Amygdala (tissue), 56 donors: Measurements from ENCODE around the gene DDC.
"Not testable (repeated sequence)": the region's sequence is repeated elsewhere in the genome, so short reads cannot be mapped to it uniquely, and the experiment has no call there.

Experiments
- DNase-seq, 56 donors: peaks; one replicate each; lab custom pipeline; 2025; lab: John Stamatoyannopoulos, UW

Gene DDC

DNA sequence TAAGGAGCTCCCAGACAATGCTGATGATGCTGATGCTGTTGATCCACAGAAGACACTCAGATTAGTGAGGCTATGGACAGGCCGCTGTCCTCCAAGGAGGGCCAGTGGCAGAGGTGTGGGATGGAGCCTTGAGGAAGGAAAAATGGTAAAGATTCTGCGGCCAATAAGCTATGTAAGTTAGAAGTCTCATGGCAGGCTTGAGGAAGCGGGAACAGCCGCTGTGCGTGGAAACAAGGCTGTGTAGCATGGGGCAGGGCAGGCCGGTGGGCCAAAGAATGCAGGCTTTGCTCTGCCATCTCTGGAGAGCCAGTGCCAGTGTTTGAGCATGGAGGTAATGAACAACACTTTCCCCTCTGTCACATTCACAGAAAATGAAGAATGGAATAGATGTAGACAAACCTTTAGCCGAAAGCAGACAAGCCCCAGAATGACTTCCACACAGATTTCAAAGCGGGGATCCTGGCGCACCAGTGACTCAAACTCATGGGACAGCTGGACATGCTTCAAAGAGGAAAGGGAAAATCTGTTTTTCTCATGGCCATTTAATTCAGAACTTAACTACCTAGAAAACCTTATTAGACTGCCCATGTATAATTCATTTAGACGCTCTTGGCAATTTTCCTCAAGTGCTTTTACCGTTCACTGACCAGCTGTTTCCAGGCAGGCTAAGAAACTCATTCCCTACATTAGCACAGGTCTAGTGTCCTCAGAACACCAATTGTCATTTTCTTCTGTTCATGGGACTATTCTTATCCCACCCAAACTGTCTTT is 98.2 kb downstream of the DDC start:
- DNase-seq, result no peak

DNA sequence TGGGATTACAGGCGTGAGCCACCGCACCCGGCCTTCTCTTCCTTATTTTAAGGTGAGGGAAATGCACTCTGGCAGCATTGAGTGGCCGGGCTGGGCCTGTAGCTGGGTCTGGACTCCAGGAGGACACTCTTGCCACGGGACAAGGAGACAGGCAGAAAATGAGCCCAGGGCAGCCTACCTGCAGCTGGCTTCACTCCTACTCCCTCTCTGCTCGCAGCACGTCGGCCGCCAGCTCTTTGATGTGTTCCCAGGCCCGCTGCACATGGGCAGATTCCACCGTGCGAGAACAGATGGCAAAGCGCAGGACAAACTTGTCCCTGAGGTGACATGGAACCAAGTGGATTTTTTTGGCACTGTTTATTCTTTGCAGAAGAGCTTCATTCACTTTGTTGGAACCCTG is 102.2 kb downstream of the DDC start:
- no peak for DNase-seq

DNA sequence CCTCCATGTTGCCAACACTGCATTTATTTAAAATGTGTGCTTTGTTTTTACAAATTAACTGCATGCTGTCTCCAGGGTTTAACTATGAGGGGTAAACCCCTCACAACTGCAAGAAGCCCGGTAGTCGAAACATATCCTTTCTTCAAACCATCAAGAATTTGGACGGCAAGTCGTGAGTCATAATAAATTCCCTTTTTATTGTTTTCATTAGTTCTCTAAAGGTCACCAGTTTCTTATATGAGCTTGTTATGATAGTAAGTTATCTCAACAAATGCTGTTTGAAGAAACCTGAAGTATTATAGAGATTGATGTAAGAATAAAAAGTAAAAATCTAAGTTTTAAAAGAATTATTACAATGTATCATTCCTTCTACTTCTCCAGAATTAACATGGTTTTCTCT is 102.8 kb downstream of the DDC start:
- no peak for DNase-seq

DNA sequence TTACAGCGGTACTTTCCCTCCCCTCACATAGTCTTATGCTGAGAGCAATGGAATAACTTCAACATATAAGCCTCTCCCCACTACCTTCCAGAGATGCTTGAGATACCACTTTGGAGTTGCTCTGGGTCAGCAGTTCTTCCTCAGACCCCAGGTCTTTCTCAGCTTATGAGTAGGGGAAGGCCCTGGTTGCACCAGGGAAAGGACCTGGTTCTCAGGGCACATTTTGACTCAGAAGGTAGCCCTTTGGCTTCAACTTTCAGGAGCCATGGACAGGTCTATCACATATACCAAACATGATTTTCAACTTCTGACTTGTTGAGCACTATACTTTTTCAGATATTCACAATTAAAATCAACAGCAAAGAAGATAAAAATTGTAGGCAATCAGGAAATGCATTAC is 103.5 kb downstream of the DDC start:
- DNase-seq, result no peak

DNA sequence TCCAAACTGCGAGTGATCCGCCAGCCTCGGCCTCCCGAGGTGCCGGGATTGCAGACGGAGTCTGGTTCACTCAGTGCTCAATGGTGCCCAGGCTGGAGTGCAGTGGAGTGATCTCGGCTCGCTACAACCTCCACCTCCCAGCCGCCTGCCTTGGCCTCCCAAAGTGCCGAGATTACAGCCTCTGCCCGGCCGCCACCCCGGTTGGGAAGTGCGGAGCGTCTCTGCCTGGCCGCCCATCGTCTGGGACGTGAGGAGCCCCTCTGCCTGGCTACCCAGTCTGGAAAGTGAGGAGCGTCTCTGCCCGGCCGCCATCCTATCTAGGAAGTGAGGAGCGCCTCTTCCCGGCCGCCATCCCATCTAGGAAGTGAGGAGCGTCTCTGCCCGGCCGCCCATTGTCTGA is 106.0 kb downstream of the DDC start:
- not testable (repeated sequence) for DNase-seq

DNA sequence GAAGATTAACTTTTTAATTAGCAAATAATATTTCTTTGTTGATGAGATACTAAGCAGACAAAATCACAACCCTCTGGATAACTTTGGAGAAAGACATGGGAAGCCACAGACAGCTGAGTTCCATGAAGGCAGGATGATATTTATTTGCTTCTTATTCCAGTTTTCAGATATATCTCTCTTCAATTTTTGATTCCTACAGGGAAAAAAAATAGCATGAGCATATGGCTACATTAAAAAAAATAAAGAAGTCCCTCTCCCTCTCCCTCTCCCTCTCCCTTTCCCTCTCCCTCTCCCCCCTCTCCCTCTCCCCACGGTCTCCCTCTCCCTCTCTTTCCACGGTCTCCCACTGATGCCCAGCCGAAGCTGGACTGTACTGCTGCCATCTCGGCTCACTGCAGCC is 106.6 kb downstream of the DDC start:
- not testable (repeated sequence) for DNase-seq

DNA sequence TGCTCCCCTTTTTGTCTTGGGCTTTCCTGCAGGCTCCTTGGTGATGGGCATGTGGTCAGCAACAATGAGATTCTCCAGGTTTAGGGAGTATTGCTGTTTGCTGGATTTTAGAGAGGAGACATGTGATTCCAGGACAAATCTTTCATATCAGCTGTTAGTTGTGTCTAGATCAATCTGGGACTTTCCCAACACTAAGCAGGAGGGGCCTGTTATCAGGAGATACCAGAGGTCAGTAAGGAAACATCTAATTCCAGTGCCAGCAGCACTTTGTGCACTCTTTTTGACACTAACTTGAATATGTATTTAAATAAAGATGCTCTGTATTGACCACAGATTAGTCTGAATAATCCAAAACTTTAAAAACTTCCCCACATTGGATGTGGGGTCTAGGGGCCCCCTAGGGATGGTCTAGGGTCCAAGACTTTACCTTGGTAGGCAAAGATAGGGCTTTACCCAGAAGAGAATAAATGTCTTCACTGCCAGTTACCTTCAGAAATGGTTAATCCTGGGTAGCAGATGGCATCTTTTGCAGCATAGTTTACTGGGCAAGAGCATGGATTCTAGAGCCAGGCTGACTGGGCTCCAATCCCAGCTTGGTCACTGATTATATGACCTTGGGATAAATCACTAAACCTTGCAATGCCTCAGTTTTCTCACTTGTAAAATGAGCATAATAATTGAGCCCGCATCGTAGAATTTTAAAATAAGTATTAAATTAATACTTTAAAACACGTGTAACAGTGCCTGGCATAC is 108.7 kb downstream of the DDC start:
- no peak for DNase-seq

DNA sequence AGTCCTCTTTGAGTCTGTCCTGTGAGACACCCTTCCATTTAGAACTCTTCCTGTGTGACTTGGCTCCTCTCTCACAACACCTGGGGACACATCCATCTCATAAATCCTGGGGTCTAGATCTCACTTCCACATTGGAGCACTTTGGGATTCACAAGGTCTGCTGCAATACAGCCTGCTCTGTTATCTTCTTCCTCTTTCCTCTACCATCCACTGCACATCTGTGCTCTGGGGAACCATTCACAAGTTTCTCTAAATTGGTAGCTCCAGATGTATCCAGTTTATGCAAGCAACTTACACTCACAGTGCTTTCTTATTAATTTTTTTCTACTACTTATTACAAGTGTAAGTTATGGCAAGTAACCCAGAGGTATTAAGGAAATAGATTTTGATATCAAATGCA is 109.5 kb downstream of the DDC start:
- DNase-seq, result no peak

DNA sequence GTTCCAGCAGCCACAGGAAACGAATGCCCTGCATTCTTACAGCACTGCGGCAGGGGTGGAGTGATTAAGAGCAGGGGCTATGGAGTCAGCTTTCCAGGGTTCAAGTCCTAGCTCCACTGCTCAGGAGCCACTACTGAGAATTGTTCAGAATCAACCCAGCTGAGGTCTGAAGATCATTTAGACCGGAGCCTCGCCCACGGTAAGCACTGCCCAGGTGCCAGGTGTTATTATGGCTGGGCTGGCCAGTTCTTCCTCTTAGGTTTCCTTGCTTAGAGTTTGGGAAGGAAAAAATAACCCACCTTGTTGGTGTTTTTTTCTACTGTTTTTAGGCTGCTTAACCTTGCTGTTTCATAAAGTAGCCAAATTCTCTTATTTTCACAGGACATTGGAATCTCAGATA is 110.2 kb downstream of the DDC start:
- no peak for DNase-seq

DNA sequence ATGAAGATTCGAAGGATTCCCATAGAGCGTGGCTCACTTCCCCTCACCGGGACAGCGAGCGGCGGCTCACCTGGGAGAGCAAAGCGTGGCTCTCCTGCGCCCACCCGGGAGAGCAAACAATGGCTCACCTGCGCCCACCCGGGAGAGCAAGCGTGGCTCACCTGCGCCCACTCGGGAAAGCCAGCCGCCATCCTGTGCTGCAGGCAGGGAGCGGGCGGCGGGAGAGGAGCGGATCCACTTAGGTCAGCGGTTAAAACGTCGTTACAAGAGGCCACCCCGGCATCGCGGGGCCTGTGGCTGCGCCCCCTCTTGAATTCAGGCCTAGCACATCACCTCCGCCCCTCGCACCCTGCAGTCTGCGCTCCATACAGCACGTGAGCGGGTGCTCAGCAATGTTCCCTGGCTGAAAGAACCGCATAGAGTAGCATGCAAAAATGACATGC is 114.6 kb downstream of the DDC start:
- peak in 9 of 56 donors; percentile 19 to 62 (median 42) for DNase-seq

DNA sequence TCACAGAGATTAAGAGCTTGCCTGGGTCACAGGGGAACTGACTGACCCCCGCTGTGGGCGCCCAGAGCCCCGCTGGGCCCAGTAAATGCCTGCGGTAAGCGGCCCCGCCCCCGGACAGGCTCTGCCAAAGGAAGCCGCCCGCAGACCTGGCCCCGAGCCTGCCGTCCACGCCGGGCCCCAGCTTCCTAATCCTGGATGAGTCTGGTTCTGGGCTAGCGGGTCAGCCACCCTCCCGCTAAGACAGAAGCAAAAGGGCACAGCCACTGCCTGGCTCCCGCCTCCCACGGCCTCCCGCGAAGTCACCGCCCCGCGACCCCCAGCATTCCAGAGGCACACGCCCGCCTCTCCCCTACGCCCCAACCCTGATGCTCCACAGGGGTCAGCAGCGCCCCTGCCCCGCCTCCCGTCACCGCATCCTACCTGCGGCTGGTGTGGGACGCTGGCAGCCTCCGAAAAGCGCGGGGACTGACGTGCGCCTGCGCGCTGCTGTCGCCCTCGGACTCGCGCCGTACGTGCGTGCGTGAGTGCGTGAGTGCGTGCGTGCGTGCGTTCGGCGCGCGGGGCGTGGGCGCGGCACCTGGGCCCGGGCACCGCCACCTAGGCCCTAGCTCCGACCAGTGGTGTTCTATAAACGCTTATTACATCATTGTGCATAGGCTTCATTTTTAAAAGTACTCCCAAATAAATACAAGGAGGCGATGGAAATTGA is 115.2 kb downstream of the DDC start, which contains the start of gene FIGNL1:
Gene FIGNL1 (minus strand): TSS at position 470 of the 709 bp plus-strand sequence. CDS start 3,063 bp downstream, outside the sequence.
- DNase-seq, result peak in 52 of 56 donors; percentile 11 to 83 (median 58)

DNA sequence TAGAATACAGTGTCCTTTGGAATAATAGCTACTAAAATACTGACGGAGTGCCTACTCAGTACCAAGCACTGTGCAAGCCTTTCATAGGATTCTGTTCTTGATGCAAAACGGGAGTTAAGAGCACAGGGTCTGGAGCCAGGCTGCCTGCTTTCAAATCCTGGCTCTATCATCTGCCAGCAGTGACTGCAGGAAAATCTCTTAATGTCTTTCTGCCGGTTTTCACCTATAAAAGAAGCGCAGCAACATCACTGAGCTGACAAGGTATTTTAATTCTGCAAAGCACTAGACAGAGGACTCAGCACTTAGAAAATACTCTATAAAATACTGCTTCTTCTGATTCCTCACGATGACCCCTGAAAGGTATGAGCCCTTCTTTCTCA is 115.7 kb downstream of the DDC start:
- DNase-seq, result no peak

DNA sequence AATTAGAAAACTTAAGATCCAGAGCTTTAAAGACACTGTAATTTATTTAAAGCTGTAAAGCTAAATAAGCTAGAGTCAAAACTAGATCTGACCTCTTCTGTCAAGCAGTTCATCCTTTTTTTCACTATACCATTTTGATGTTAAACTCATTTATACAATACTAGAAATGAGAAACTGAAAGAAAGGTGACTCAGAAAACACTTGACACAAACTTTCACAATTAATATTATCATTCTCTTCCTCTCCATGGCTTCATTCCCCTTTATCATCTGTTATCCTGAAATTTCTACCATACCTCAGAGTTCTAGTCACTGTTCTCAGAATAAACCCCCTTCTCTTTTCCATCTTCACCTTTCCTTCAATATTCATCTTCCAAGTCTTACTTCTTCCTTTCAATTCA is 116.4 kb downstream of the DDC start:
- no peak for DNase-seq

DNA sequence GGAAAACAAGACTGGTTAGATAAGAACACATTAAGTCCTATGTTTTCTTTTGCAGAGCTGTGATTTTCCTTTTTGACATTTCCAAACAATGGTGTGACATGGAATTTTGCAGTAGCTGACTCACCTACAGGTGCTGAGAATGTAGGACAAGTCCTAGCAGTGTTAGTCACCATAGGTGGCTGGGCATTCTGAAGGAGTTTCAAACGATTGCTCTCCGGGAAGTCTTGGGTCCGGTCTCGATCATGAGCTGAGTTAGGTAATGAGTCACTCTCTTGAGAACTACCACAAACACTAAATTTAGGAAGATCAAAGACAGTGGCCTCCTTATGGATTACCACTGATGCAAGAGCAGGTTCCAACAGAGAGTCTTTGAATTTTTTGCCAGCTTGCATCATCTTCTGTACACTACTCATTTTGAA is 118.7 kb downstream of the DDC start:
- no peak for DNase-seq

DNA sequence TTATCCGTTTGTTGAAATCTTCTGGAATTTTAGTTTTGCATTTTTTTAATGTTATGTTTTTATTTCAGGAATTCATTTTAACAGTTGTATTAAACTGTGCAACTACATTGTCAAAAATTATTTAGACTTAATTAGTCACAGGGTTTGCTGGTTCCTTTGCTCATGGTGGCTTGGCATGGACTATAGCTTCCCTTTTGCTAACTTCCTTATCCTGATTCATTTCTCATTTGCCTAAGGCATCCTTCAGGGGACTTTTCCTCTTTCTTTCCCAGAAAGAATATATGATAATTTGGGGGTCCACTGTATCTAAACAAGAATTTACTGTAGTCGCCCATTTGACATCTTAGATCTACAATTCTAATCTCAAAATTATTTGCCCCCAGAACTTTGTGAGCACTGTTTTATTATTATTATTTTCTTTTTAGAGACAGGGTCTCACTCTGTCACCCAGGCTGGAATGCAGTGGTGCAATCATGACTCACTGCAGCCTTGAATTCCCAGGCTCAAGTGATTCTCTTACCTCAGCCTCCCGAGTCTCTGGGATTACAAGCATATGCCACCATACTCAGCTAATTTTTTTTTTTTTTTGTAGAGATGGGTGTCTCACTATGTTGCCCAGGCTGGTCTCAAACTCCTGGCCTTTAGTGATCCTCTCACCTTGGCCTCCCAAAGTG is 128.9 kb downstream of the DDC start:
- no peak for DNase-seq

DNA sequence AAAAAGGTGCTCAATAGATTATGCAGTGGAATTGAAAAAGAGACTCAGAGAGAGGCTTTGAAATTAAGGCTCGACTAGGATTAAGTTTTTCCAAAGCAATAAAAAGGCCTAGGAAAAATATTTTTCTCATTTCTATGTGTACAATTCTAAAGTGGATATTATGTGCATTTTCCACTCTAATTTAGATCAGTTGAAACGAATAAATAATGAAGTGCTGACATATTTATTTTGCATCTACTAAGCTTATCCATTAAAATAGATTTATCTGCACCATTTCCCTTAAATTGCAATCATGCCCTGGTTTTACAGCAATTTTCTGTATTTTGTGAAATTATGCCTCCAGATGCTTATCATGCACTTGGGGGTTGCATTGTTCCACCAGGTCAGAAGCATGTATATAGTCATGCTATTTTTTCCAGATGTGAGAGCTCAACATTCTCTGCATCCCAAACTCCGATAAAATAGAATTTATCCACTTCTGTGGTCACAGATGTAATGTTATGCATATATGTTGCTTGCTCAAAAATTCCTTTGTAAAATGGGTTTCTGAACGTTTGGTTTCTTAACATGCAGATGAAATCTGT is 133.4 kb downstream of the DDC start:
- no peak for DNase-seq

DNA sequence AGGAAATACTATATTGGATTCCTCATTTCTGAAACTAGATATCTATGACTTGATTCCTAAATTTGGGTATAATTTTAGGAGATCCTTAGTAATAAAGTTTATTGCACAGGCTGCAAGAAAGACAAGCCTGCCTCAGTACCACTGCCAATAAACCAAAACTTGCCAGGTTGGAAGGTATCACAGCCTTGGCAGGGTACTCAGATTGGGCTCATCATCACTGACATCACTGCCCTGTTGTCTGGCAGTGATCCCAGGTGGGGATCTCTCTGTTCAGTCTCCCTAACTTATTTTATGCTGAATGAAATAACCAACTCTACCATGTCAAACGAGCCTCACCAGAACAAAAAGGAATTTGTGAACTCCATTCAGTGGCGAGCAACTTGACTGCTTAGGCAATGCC is 133.9 kb downstream of the DDC start:
- no peak for DNase-seq

DNA sequence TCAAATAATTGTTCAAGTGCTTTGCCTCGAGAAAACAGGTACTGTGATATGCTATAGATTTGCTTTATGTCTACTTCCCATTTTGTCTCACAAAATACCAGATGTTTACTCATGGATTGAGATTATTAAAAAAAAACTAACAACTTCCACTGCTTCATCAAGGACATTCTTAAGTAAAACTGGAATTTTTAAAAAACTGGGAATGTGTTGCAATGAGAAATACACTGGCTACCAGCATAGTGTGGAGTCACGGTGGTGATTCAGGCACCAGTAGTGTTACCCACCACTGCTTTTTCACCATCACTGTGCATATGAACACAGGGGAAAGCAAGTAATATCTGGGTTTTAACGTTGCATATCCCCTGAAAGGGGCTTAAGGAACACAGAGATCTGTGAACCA is 136.3 kb downstream of the DDC start:
- DNase-seq, result no peak

DNA sequence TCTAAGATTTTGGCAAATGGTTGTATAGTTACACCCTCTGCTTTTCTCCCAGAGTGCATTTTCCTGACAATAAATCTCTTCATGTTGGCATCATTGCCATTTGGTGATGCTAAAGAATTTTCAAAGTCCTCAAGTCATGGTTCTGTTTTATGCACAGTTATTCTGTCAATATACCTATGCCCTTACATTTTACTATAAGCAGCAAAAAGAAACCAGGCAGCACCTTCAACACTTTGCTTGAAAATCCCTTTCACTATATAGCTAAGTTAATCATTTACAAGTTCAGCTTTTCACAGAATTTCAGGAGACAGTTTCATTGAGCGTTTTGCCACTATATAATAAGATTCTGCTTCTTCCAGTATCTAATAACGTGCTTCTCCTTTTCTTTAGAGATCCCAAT is 137.7 kb downstream of the DDC start:
- DNase-seq, result no peak

DNA sequence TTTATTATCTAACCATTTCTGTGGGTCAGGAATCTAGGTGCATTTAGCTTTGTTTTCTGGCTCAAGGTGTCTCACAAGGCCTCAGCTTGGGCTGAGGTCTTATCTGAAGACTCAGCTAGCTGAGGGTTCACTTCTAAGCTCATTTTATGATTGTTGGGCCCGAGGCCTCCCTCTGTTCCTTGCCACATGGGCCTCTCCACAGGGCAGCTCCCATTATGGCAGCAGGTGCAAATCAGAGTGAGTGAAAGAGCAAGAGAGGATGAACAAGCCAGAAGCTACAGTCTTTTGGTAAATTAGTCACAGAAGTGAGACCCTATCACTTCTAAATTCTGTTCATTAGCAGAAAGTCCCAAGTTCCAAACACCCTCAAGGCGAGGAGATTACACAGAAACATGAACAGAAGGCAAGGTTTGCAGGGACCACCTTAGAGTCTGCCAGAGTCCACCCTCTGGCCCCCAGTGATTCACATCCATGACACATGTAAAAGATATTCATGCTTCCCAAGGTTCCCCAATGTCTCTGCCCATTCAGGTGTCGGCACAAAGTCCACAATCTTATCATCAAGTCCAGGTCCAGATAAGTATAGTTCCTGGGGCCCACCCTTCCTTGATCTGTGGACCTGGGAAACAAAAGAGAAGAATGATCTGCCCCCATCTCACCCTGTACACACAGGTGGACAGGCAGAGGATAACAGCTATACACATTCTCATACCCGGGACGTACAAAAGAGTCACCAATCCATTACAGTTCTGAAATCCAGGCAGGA is 138.7 kb downstream of the DDC start:
- no peak for DNase-seq
